Measurements from ENCODE around the gene CCDC24.

The CCDC24 gene

DNA sequence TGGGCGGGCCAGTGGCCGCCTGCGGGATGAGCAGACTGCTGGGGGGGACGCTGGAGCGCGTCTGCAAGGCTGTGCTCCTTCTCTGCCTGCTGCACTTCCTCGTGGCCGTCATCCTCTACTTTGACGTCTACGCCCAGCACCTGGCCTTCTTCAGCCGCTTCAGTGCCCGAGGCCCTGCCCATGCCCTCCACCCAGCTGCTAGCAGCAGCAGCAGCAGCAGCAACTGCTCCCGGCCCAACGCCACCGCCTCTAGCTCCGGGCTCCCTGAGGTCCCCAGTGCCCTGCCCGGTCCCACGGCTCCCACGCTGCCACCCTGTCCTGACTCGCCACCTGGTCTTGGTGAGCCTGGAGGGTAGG lies 10.3 kb upstream of the CCDC24 start:
- no peak for DNase-seq (ENCODE audit: low spot score)

DNA sequence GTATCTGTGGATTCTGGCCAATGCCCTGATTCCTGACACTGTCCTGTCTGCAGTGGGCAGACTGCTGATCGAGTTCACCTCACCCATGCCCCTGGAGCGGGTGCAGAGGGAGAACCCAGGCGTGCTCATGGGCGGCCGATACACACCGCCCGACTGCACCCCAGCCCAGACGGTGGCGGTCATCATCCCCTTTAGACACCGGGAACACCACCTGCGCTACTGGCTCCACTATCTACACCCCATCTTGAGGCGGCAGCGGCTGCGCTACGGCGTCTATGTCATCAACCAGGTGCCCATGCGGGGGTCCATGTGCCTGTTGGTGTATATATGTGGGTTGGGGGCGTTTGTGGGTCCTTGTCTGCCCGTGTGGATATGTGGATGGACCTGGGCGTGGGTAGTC lies 9.8 kb upstream of the CCDC24 start:
- no peak for DNase-seq (ENCODE audit: low spot score)

DNA sequence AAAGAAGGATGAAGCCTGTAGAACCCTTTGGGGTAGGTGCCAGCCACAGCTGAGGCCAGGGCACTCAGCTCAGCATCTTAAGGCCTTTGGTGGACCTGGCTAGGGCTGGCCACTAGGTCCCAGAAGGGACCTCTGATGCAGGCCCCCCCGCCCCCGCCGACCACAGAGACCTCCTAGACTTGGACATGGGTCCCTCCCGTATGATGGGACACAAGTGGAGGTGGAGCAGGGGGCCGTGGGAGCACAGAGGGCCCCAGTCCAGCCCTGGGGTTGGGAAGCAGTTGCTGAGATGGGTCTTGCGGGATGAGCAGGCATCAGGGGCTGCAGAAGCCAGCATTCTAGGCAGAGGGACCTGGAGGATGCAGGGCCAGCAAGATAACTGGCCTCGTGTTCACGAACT lies 9.2 kb upstream of the CCDC24 start:
- no peak for DNase-seq (ENCODE audit: low spot score)

DNA sequence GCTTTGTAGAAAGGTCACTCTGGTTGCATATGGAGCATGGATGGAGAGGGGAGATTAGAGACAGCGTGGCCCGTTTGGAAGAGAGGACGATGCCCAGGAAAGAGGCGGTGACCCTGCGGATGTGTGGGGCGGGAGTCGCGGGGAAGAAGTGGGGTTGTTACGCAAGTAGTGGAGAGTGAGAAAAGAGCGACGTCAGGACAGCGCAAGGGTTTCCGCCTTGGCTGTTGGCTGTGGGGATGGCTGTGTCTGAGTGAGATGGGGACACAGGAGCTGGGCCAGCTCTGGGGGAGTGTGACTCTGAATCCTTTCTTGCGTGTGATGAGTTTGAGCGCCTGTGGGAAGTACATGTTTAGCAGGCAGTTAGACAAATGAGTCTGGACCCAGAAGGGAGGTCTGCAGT lies 8.6 kb upstream of the CCDC24 start:
- no peak for DNase-seq (ENCODE audit: low spot score)

DNA sequence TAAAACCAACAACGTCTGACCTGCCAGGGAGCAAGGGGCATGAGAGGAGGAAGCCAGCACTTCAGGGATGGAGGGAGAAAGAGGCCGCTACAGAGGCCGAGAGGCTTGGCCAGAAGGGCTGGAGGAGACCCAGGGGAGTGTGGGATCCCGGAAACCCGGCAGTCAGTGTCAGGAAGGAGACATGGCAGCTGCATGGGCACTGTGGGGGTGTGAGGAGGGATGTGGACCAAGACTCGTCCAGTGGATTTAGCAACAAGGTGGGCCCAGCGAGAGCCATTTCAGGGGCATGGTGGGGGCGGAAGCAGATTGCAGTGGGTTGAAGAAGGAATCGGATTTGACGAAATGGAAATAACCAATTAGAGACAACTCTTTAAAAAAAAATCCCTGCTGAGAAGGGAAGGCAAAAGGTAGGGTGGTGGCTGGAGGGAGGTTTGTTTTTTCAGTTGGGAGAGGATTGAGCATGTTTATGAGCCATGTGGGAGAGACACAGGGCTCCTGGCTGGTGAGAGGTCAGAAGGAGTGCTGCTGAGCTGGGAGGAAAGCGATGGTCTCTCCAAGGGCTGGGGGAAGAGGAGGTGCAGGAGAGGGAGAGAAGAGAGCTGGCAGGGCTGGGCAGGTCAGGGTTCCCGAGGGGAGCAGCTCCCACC lies 8.0 kb upstream of the CCDC24 start:
- DNase-seq (ENCODE audit: low spot score), result no peak

DNA sequence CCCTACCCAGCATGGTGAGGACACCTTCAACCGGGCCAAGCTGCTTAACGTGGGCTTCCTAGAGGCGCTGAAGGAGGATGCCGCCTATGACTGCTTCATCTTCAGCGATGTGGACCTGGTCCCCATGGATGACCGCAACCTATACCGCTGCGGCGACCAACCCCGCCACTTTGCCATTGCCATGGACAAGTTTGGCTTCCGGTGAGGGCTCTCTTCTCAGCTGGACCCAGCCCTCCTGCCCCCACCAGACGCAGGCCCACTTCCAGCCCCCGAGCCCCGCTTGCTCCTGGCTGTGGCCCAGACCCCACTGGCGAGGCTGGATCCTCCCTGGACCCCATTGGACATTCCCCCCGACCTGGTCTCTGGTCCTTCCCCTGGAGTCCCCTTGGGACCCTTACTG lies 6.5 kb upstream of the CCDC24 start:
- no peak for DNase-seq (ENCODE audit: low spot score)

DNA sequence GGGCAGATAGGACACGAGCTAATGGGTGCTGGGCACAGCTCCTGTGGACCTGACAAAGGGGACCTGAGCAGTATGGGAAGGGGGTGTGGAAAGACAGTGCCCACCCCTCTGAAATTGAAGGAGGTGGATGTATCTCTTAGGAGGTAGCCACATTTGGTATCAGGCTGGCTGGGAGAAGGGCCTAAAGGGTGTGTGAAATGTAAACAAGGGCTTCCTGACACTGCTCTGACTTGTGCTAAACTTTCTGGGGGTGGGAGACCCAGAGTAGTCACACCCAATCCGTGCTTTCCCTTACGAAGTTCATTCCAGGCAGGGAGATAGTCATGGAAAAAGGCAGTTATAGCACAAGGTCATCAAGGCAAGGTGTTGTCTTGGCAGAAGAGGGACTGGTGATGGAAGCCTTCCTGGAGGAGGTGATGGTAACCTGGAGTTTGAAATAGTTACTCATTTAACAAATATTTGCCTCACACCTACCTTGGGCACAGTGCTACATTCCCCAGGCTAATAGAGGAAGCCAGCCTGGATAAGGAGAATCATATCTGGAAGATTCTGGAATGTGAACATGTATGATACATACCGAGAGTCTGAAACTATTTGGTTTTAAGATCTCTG lies 5.3 kb upstream of the CCDC24 start:
- no peak for DNase-seq (ENCODE audit: low spot score)

DNA sequence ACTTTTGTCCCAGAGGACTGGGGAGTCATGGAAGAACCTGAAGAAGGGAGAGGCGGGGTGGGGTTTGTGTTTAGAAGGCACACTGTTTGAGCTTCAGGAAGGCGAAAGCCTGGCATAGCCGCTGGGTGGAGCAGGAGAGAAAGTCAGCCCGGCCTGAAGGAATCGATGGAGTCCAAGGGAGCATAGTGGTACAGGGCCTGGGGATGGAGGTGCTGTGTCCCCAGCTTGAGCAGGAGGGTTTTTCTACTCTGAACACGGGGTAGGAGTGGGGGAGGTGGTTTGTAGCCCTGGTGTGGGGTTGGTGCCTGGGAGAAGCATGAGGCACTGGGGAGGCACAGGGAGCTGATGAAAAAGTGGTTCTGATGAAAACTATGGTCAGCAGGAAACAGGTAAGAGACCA lies 4.7 kb upstream of the CCDC24 start:
- no peak for DNase-seq (ENCODE audit: low spot score)

DNA sequence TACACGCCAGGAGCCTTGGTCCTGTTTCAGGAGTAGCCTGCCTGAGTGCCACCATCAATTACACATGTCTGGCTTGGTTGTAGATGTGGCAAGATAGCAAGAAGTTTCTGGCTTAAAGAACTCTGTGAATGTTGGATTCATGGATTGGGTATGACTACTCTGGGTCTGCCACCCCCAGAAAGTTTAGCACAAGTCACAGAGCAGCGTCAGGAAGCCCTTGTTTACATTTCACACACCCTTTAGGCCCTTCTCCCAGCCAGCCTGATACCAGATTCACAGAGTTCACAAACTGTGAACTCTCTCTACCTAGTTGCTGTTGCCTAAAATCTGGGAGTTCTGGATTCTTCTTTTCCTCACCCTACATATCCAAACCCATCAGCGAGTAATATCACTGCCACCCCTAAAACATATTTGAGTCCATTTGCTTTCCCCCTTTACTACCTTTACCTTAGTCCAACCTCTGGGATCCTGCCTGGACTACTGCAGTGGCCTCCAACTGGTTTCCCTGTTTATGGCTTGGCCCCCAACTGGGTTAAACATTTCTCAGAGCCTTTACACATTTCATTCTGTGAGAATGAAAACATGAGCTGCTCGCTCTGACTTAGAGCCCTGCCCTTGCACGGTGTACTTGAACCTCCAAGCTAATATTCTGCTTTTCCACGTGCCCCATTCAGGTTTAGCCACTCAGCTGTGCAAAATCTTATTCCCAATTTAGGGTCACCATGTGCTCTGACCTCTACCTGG lies 4.1 kb upstream of the CCDC24 start:
- no peak for DNase-seq (ENCODE audit: low spot score)

DNA sequence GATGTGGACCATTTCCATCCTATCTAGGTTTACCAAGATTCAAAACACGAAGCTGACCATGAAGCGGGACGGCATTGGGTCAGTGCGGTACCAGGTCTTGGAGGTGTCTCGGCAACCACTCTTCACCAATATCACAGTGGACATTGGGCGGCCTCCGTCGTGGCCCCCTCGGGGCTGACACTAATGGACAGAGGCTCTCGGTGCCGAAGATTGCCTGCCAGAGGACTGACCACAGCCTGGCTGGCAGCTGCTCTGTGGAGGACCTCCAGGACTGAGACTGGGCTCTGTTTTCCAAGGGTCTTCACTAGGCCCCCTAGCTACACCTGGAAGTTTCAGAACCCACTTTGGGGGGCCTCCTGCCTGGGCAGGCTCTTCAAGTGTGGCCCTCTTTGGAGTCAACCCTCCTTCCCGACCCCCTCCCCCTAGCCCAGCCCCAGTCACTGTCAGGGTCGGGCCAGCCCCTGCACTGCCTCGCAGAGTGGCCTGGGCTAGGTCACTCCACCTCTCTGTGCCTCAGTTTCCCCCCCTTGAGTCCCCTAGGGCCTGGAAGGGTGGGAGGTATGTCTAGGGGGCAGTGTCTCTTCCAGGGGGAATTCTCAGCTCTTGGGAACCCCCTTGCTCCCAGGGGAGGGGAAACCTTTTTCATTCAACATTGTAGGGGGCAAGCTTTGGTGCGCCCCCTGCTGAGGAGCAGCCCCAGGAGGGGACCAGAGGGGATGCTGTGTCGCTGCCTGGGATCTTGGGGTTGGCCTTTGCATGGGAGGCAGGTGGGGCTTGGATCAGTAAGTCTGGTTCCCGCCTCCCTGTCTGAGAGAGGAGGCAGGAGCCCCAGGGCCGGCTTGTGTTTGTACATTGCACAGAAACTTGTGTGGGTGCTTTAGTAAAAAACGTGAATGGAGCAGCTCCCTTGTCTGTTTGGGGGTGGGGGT lies 864 bp upstream of the CCDC24 start:
- no peak for DNase-seq (ENCODE audit: low spot score)

DNA sequence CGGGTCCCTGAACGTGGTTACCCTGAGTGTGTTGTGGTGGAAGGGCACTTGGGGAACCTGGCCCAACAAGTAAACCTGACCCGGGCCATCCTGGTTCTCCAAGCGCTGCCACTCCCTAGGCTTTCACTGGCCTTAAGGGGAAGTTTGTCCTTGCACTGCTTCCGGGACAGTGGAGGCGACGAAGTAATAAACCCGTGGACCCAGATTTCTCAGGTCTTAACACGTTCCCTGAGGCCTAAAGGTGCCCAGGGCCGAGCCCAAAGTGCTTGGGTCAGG lies 261 bp upstream of the CCDC24 start:
- DNase-seq (ENCODE audit: low spot score), result no peak

DNA sequence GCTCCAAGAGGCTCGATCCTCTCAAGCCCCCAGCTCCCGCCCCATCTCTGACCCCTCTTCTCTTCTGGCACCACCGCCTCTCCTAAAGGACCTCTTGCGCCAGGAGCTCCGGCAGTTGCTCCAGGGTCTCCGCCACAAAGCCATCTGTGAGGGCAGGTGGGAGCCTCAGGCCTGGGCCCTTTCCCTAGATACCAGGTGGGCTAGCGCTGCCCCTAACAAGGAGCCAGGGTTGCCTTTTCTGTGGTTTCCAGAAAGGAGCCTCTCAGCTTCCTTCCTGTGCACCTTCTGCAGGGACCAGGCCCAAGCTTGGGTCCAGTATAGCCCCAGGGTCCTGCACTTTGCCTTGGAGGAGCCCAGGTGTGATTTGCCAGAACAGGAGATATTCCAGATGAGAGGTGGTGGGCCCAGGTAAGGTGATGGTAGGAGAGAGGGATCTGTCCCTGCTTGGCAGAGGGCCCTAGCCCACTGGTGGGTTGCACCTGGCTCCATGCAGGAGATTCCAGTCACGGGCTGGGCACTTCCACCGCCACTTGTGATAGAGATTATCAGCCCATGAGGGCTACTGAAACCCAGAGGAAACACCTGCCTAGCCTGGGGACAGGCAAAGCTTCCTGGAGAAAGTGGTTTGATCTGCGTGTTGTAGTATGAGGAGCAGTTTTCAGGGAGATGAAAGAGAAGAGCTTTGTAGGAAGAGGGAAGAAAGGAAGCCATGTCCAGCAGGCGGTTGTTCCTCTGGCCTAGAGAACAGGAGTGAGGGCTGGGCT lies 1.0 kb downstream of the CCDC24 start:
- no peak for DNase-seq (ENCODE audit: low spot score)

DNA sequence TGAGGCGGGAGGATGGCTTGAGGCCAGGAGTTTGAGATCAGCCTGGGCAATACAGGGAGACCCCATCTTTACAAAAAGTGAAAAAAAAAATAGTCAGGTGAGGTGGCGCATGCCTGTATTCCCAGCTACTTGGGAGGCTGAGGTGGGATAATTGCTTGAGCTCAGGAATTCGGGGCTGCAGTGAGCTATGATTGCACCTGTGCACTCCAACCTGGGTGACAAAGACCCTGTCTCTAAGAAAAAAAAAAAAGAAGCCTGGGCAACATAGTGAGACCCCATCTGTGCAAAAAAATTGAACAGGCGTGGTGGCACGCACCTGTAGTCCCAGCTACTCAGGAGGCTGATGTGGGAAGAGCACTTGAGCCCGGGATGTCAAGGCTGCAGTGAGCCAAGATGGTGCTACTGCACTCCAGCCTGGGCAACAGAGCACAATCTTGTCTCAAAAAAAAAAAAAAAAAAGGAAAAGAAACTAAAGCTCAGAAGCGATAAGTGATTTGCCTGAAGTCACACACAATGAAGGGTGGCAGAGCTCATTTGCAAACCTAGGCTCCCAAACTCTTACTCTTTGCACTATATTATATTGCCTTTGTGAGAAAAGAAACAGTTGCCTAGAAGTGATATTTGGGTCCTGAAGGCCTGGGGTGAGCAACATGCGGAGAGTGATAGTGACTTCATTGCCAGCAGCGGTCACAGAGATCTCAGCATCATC lies 2.0 kb downstream of the CCDC24 start:
- DNase-seq (ENCODE audit: low spot score), result no peak

DNA sequence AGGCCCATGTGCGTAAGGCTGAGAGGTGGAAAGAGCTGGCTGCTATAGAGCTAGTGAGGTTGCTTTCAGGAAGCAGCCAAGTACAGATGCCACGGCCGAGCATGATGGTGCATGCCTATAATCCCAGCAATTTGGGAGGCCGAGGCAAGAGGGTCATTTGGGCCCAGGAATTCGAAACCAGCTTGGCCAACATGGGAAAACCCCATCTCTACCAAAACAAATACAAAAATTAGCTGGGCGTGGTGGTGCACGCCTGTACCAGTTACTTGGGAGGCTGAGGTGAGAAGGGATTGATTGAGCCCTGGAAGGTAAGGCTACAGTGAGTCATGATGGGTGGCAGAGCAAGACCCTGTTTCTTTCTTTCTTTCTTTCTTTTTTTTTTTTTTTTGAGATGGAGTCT lies 2.7 kb downstream of the CCDC24 start:
- no peak for DNase-seq (ENCODE audit: low spot score)

DNA sequence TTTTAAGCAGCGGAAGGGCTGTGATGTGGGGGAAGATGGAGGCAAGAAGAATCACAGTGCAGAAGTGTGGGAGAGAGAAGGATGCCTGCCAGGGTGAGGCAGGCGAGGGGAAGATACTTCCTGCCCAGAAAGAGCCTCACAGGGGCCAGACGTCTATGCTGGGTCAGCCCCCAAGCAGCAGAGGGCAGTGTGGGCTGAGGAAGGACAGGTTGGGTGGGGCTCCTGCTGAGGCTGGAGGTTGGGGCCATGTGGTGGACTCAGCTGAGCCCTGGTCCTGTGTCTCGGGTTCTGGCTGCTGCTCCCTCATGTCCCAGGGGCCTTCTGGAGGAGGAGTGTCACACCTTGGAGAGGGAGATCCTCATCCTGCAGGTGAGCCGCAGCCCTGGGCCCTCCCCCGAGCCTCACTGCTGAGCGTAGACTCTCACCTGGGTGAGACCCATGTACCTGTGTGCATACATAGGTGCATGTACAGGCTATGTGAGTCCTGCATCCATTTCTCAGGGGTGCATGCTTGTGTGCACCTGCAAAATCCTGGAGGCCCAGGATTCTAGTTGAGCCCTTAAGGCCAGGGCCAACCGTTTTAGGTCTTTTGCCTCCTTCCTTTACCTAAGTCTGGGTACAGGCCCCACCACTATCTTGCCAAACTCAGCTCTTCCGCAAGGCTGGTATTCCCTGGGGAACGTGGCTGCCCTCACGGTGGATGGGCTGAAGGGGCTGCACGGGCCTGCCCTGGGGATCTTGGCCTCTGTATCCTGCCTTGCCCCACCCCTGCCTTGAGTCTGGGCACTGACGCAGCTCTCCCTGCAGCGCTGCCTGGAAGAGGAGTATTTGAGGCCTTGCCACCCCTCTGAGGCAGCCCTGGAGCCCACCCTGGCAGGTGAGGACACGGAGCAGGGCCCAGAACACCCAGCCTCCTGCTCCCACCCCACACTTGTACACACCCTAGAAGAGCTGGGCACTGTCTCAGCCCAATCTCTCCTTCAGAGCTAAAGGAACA lies 3.7 kb downstream of the CCDC24 start:
- DNase-seq (ENCODE audit: low spot score), result peak; percentile 62

DNA sequence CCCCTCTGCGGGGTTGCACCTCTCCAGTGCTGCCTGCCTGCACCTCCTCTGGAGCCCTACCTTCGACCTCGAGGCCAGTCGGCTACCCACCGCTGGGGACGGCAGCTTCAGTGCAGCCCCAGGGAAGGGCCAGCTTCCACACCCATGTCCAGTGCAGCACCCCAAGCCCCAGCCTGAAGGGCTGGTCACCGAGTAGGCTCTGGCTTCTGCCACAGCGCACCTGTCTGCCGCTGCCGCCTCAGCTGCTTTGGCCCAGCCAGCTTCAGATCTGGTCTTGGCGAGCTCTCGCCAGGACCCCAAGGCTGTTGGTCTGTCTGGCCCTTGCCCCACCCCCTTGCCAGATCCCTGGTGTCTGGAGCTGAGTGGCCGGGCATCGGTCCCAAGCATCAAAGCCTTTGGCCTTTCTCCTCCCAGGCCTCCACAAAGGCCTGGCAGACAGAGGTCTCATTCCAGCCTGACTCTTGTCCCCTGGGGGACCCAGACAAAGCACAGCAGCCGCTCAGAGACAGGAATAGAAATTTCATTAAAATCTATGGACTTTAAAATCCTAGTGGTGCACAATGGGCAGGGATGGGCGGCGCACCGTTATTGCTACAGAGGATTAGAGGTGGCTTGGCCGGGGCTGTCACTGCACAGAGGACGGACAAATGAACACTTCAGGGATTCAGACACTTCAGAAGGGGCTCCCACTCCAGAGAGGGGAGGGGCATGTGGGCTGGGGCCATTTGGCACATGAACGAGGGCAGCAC lies 4.8 kb downstream of the CCDC24 start:
- DNase-seq (ENCODE audit: low spot score), result no peak

DNA sequence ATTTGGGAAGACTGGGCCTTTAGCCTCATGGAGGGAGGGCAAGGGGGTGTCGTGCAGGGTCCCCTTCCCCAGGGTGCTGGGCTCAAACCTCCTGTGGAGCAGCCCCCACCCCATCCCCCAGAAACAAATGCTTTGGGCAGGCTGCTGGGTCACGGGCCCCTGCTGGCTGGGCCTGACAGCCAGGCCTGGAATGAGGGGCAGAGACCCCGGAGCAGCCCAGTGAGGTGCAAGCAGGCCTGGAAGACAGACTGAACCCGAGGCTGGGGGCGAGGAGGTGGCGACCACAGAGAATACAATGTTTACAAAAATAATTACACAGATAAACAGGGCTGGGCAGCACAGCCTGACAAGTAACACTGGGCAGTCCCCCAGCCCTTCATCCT lies 5.3 kb downstream of the CCDC24 start:
- no peak for DNase-seq (ENCODE audit: low spot score)

DNA sequence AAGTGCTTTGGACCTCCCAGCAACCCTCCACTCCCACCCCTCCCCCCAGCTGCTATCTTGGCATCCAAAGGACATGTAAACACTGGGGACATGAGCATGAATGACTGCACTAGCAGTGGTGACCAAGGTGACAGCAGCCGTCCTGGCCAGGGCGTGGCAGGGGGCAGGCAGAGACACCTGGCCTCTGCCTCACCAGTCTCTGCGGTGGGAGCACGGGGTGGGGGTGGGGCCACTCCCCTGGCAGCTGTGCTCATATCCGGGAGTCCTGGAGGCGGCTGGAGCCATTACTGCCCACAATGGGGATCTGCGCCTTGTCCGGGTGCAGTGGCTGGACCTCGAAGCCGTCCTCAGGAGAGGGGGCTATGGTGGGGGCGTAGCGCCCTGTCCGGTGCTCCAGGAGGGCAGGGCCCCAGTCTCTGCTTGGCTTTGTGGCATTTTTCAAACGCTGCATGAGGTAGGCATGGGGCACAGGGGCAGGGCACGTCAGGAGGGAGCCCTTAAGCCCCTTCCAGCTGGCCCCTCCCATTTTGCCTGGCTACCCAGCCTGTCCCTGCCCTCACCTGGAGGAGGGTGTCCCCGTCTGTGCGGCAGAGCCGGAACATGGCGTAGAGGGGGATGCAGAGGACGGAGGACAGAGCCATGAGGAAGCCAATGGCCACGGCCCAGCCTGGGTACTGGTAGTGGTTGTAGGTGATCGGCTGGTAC lies 6.0 kb downstream of the CCDC24 start:
- no peak for DNase-seq (ENCODE audit: low spot score)

DNA sequence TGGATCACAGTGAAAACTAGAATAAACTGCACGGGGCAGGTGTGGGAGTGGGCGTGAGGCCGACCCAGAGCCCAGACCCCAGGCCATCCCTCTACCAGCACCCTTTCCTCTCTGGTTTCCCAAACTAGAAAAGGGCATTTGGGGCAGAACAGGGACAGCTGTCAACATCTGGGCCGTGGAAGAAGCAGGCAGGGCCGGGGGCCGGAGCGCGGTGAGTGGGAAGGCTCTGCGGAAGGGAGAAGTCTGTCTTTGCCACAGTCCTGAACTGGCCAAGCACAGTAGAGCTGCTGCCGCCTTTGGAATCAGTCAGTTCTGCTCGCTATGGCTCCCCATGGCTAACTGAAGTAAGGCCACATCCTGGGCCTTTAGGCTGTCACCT lies 6.6 kb downstream of the CCDC24 start:
- DNase-seq (ENCODE audit: low spot score), result no peak
